Diencephalon (tissue), 1 donor: Measurements from ENCODE around the gene AGAP9. TPM values are rescaled to one million over a fixed set of nuclear protein-coding genes. Genes with fewer than 3 reads are reported as not detected.

ENCODE experiments used
- small RNA-seq: library from RNA; depleted of rRNA; stranded (forward); fragments of <200 nt; gene quantifications from one replicate; pipeline ENCODE3, GENCODE V24; 2014
- total RNA-seq: library from RNA; depleted of rRNA; stranded (reverse); fragments of >200 nt; gene quantifications from one replicate; pipeline ENCODE4 v1.2.3, GENCODE V29; 2014

Gene AGAP9
- 1.6 TPM for total RNA-seq

DNA sequence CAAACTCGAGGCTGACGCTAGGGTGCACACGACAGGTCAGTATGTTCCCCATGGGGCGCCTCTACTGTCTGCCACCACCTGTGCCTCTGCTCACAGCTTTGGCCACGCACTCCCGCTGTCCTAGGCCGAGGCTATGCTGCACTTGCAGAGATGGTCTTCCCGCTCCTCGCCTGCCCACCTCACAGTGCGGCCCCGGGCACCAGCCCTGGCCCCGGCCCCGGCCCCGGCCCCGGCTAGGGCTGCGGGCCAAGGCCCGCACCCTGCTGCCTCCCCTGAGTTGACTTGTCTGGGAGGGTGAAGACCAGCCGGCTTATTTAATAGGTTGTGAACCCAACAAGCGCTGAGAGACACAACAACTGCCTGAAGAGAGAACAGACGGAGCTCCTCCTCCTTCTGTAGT lies at the start of gene AGAP9:
Gene AGAP9, minus strand, starts transcription at position 164 of the 400 bp plus-strand sequence. Its CDS starts 112 bp downstream, at position 52.

DNA sequence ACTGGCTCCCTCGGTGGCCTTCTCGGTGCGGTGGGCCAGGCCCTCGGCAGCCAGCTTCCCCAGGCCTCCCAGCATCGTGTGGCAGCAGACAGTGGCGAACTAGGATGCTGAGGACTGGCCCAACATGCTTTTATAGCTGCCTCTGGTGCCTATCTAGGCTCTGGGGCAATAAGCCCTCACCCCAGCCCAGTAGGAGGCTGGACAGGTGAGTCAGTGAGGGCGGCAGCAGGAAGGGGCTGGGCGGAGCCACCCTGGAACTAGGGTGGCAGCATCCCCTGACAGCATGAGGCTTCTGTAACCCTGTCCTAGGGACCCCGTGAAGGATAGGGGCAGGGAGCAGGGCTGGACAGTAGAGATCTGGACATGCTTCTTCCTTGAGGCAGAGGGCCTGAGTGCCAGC lies 31.8 kb downstream of the AGAP9 start, which contains the start of gene FAM25G:
Gene FAM25G, minus strand, starts transcription at position 101 of the 400 bp plus-strand sequence. Its CDS starts 26 bp downstream, at position 75.

DNA sequence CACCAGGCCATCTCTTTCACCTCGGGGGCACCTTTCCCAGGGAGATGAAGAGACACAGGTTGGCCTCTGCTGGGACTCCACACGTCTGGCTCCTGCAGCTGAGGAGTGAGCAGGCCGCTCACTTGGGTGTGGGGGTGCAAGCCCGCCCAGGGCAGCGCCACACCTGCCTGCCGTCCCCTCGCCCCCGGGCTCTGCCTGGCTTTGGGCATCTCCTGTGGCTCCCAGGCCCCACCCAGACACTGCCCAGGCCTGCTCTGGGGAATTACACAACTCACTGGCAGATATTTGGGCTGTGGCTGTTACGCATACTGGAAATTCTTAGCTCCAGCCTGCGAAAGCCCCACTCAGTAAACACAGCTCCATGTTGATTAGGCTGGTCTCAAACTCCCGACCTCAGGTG lies 39.5 kb downstream of the AGAP9 start, which contains the start of gene ANXA8:
Gene ANXA8, minus strand, starts transcription at position 193 of the 400 bp plus-strand sequence. Its CDS starts 182 bp downstream, at position 11.

Small RNA genes within 50 kb of the gene (small RNA-seq; reads per million reads assigned to genes)
- gene AL591684.3, result not detected
- not detected for gene RNA5SP312

Other genes starting within 250 kb of the AGAP9 start
- 3.0 TPM for gene GDF10, start 223.4 kb downstream of the AGAP9 start, total RNA-seq
- 0.23 TPM for gene GDF2, start 201.2 kb downstream of the AGAP9 start, total RNA-seq
- not detected for gene RBP3, start 175.3 kb downstream of the AGAP9 start, total RNA-seq
- gene ZNF488, start 139.3 kb downstream of the AGAP9 start, total RNA-seq, result 1.6 TPM
- gene ANXA8, start 39.5 kb downstream of the AGAP9 start, total RNA-seq, result not detected
- gene FAM25G, start 31.9 kb downstream of the AGAP9 start, total RNA-seq, result not detected
- gene SYT15B, start 240.0 kb upstream of the AGAP9 start, total RNA-seq, result 1.4 TPM